Measurements from ENCODE around the gene PHF23. TPM values are rescaled to one million over a fixed set of nuclear protein-coding genes. Genes with fewer than 3 reads are reported as not detected.

PHF23 gene
- total and polyA plus RNA-seq, 9 of the 15 experiments (the other 6 are each of a cell fraction or from before 2014, with no cell fraction given), result 7.4 to 87.5 (median 33.7) TPM

DNA sequence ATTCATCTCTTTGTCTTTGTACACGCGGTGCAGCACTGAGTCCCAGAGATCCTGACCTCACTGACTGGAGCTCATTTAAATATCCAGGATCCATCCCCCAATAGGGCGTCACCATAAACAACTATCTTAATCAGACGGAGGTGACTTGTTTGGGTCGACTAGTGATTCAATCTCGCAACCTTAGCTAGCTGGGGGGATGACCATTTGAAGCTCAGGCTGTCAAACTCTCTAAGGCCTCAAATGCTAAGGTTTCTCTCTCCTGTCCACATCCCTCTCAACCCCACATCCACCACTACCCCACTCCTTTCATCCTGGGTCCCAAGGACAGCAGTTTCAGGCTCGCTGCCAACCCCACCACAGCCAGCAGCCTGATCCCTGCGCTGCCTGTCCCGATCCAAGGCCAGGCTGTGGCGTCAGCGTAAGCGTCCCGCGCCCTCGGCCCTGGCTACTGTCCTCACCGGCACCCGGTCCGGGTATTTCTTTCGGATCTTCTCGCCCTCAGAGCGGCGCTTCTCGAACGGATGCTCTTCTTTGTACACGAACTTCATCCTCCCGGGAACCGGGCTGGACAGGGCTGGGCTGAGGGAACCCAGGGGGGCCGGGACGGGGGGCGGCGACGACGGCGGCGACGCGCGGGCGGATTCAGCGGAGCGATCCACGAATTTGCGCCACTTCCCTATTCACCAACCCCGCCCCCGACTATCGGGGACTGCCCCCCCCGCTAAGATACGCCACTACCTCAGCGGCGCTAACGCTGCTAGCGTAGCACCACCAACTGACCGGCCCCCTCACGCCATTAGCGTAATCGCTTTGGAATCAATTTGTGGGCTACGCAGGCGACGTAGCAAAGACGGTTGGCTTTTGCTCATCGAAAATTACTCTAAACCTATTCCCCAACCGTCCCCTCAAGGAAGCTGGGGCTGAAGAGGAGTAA lies 2.8 kb upstream of the PHF23 start, which contains the start of gene GABARAP (continued):
- TF ChIP-seq, protein P1, sequence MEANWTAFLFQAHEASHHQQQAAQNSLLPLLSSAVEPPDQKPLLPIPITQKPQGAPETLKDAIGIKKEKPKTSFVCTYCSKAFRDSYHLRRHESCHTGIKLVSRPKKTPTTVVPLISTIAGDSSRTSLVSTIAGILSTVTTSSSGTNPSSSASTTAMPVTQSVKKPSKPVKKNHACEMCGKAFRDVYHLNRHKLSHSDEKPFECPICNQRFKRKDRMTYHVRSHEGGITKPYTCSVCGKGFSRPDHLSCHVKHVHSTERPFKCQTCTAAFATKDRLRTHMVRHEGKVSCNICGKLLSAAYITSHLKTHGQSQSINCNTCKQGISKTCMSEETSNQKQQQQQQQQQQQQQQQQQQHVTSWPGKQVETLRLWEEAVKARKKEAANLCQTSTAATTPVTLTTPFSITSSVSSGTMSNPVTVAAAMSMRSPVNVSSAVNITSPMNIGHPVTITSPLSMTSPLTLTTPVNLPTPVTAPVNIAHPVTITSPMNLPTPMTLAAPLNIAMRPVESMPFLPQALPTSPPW (CRISPR knock-in tag; IDR thresholded peaks at IDR 0.05), result peak; percentile 90
- TF ChIP-seq ADNP (tag; IDR thresholded peaks at IDR 0.05) (no peak), BCOR (IDR thresholded peaks at IDR 0.05) (no peak), HNRNPL (IDR thresholded peaks at IDR 0.05; ENCODE audit: low read depth, low read length) (peak; percentile 80; the same call in 1 of the 2 replicates), MAFK (IDR thresholded peaks at IDR 0.05; ENCODE audit: low read length) (no peak), SPI1 (IDR thresholded peaks at IDR 0.05; ENCODE audit: borderline replicate concordance, low read depth, low read length) (peak; percentile 91), KDM5B (IDR thresholded peaks at IDR 0.05; ENCODE audit: insufficient replicate concordance, low read depth, low read length) (peak; percentile 21), TAF7 (tag; IDR thresholded peaks at IDR 0.05) (0 out of 2 replicates have a peak, but pooled peaks have one; percentile 47), NFXL1 (CRISPR knock-in tag; IDR thresholded peaks at IDR 0.05) (no peak), ZNF124 (CRISPR knock-in tag; IDR thresholded peaks at IDR 0.05) (no peak), FOXJ3 (CRISPR knock-in tag; IDR thresholded peaks at IDR 0.05) (no peak), ZNF175 (CRISPR knock-in tag; IDR thresholded peaks at IDR 0.05; ENCODE audit: low read depth) (no peak), C11orf30 (IDR thresholded peaks at IDR 0.05; ENCODE audit: low read depth) (0 out of 2 replicates have a peak, but pooled peaks have one; percentile 12), MXI1 (IDR thresholded peaks at IDR 0.05; ENCODE audit: low read depth, low read length) (0 out of 2 replicates have a peak, but pooled peaks have one; percentile 3), ELF1 (tag; IDR thresholded peaks at IDR 0.05) (peak; percentile 72), TRIM28 (IDR thresholded peaks at IDR 0.05) (no peak)
- TF ChIP-seq, protein P2, sequence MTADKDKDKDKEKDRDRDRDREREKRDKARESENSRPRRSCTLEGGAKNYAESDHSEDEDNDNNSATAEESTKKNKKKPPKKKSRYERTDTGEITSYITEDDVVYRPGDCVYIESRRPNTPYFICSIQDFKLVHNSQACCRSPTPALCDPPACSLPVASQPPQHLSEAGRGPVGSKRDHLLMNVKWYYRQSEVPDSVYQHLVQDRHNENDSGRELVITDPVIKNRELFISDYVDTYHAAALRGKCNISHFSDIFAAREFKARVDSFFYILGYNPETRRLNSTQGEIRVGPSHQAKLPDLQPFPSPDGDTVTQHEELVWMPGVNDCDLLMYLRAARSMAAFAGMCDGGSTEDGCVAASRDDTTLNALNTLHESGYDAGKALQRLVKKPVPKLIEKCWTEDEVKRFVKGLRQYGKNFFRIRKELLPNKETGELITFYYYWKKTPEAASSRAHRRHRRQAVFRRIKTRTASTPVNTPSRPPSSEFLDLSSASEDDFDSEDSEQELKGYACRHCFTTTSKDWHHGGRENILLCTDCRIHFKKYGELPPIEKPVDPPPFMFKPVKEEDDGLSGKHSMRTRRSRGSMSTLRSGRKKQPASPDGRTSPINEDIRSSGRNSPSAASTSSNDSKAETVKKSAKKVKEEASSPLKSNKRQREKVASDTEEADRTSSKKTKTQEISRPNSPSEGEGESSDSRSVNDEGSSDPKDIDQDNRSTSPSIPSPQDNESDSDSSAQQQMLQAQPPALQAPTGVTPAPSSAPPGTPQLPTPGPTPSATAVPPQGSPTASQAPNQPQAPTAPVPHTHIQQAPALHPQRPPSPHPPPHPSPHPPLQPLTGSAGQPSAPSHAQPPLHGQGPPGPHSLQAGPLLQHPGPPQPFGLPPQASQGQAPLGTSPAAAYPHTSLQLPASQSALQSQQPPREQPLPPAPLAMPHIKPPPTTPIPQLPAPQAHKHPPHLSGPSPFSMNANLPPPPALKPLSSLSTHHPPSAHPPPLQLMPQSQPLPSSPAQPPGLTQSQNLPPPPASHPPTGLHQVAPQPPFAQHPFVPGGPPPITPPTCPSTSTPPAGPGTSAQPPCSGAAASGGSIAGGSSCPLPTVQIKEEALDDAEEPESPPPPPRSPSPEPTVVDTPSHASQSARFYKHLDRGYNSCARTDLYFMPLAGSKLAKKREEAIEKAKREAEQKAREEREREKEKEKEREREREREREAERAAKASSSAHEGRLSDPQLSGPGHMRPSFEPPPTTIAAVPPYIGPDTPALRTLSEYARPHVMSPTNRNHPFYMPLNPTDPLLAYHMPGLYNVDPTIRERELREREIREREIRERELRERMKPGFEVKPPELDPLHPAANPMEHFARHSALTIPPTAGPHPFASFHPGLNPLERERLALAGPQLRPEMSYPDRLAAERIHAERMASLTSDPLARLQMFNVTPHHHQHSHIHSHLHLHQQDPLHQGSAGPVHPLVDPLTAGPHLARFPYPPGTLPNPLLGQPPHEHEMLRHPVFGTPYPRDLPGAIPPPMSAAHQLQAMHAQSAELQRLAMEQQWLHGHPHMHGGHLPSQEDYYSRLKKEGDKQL (CRISPR knock-in tag; IDR thresholded peaks at IDR 0.05; ENCODE audit: borderline replicate concordance), result no peak
- TF ChIP-seq, protein P3, sequence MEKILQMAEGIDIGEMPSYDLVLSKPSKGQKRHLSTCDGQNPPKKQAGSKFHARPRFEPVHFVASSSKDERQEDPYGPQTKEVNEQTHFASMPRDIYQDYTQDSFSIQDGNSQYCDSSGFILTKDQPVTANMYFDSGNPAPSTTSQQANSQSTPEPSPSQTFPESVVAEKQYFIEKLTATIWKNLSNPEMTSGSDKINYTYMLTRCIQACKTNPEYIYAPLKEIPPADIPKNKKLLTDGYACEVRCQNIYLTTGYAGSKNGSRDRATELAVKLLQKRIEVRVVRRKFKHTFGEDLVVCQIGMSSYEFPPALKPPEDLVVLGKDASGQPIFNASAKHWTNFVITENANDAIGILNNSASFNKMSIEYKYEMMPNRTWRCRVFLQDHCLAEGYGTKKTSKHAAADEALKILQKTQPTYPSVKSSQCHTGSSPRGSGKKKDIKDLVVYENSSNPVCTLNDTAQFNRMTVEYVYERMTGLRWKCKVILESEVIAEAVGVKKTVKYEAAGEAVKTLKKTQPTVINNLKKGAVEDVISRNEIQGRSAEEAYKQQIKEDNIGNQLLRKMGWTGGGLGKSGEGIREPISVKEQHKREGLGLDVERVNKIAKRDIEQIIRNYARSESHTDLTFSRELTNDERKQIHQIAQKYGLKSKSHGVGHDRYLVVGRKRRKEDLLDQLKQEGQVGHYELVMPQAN (IDR thresholded peaks at IDR 0.05; ENCODE audit: borderline replicate concordance), result peak; percentile 66

Measured in K562 (cell line).